GM19372 (cell line): ENCODE results near the gene ZDHHC14.
A peak's percentile ranks its signal among the peaks of the same experiment; 100 is the strongest.
"Not testable (repeated sequence)": the region's sequence is repeated elsewhere in the genome, so short reads cannot be mapped to it uniquely, and the experiment has no call there.

ENCODE experiments used
- ATAC-seq: cut with Tn5 transposase; IDR thresholded peaks from one replicate; pipeline ENCODE4 v1.9.1; 2021; ENCODE audit warnings: mild to moderate bottlenecking, low read depth, moderate library complexity; ENCODE audit not compliant: unreplicated experiment

The ZDHHC14 gene

GRCh38 chr6:157379656-157380457 is 1.1 kb upstream of the ZDHHC14 start:
- ATAC-seq: peak; percentile 61

GRCh38 chr6:157380458-157380778 is 572 bp upstream of the ZDHHC14 start:
- ATAC-seq: no peak

GRCh38 chr6:157381631-157382621 is 936 bp downstream of the ZDHHC14 start:
- ATAC-seq: peak; percentile 28

- no peak for ATAC-seq
Observed at GRCh38 chr6:157382821-157383220, 1.8 kb downstream of the ZDHHC14 start.

- ATAC-seq: no peak
Observed at GRCh38 chr6:157383471-157383870, 2.5 kb downstream of the ZDHHC14 start.

GRCh38 chr6:157384962-157385361 is 4.0 kb downstream of the ZDHHC14 start:
- not testable (repeated sequence) for ATAC-seq

GRCh38 chr6:157385482-157385881 is 4.5 kb downstream of the ZDHHC14 start:
- no peak for ATAC-seq

GRCh38 chr6:157386023-157386422 is 5.0 kb downstream of the ZDHHC14 start:
- no peak for ATAC-seq

GRCh38 chr6:157386454-157386853 is 5.5 kb downstream of the ZDHHC14 start:
- no peak for ATAC-seq

- no peak for ATAC-seq
Observed at GRCh38 chr6:157388924-157389323, 7.9 kb downstream of the ZDHHC14 start.

GRCh38 chr6:157390273-157391060 is 9.5 kb downstream of the ZDHHC14 start:
- ATAC-seq: no peak

- no peak for ATAC-seq
Observed at GRCh38 chr6:157392927-157393668, 12.1 kb downstream of the ZDHHC14 start.

- no peak for ATAC-seq
Observed at GRCh38 chr6:157393669-157394327, 12.8 kb downstream of the ZDHHC14 start.

- not testable (repeated sequence) for ATAC-seq
Observed at GRCh38 chr6:157395199-157395598, 14.2 kb downstream of the ZDHHC14 start.

GRCh38 chr6:157396026-157396425 is 15.0 kb downstream of the ZDHHC14 start:
- no peak for ATAC-seq

- ATAC-seq: no peak
Observed at GRCh38 chr6:157397660-157398059, 16.7 kb downstream of the ZDHHC14 start.

GRCh38 chr6:157398151-157398550 is 17.2 kb downstream of the ZDHHC14 start:
- no peak for ATAC-seq

- no peak for ATAC-seq
Observed at GRCh38 chr6:157400676-157401075, 19.7 kb downstream of the ZDHHC14 start.

- no peak for ATAC-seq
Observed at GRCh38 chr6:157401734-157402338, 20.8 kb downstream of the ZDHHC14 start.
